Epithelial cell of esophagus (primary cell): Measurements from ENCODE around the gene ELK3.

ENCODE experiments used
- DNase-seq: peaks from one replicate; pipeline ENCODE4 v3.0.0; 2010; ENCODE audit warnings: low read depth
- H3K4me3 ChIP-seq: 2 replicates; pipeline ENCODE4 v1.5.1; 2011; ENCODE audit warnings: mild to moderate bottlenecking, low read length, control low read depth
- TF ChIP-seq, protein P1 (sequence below): IDR thresholded peaks from 2 replicates; pipeline ENCODE4 v1.5.1; 2011; ENCODE audit warnings: low read depth, mild to moderate bottlenecking, low read length, control low read depth, inconsistent platforms; ENCODE audit not compliant: insufficient read depth; ENCODE audit errors: missing control alignments

Gene ELK3

DNA sequence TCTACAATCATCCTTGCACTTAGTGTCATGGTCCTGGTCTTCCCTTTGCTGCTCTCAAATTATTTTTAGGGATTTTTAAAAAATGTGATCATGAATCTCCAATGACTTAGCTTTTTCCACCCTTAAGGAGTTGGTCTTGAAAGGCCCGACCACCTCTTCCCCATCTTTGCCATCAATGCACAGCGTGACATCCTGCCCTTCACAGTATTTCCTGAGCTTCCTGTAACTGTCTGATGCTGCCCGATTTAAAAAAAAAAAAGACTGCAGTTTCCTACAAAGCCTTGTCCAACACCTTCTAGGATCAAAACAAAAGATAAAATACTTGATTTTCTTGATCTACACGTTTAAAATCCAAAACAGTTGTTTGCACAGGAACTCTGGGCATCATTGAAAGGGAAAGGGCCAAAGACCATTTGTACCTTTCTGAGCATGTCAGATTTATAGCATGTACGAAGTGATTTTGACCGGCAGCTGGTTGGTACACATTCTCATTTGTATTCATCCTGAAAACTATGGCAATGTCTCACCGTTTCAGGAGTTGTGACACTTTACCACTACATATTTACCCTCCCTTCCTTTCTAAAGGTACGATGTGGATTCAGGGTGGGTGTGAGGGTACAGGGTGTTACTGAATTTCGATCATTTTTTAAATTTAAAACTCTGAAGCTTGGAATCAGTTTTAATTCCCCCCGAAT, 7.4 kb upstream of the ELK3 start:
- H3K4me3 ChIP-seq, result no peak overlapping the region
- TF ChIP-seq, protein P1, sequence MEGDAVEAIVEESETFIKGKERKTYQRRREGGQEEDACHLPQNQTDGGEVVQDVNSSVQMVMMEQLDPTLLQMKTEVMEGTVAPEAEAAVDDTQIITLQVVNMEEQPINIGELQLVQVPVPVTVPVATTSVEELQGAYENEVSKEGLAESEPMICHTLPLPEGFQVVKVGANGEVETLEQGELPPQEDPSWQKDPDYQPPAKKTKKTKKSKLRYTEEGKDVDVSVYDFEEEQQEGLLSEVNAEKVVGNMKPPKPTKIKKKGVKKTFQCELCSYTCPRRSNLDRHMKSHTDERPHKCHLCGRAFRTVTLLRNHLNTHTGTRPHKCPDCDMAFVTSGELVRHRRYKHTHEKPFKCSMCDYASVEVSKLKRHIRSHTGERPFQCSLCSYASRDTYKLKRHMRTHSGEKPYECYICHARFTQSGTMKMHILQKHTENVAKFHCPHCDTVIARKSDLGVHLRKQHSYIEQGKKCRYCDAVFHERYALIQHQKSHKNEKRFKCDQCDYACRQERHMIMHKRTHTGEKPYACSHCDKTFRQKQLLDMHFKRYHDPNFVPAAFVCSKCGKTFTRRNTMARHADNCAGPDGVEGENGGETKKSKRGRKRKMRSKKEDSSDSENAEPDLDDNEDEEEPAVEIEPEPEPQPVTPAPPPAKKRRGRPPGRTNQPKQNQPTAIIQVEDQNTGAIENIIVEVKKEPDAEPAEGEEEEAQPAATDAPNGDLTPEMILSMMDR, result no peak
- no peak for DNase-seq

DNA sequence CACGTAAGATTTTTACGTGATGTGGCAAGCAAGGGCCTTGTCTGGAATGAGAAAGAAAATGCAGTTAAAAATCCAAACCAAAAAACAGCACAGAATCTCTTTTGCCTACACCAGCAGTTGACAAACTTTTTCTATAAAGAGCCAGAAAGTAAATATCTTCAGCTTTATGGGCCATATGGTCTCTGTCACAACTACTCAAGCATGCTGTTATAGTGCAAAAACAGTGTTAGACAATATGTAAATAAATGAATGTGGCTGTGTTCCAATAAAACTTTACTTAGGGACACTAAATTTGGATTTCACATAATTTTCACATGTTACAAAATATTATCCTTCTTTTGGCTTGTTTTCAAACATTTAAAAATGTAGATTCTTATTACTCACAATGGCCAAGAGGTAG, 6.2 kb upstream of the ELK3 start:
- TF ChIP-seq, protein P1, result no peak
- DNase-seq, result no peak
- no peak overlapping the region for H3K4me3 ChIP-seq

DNA sequence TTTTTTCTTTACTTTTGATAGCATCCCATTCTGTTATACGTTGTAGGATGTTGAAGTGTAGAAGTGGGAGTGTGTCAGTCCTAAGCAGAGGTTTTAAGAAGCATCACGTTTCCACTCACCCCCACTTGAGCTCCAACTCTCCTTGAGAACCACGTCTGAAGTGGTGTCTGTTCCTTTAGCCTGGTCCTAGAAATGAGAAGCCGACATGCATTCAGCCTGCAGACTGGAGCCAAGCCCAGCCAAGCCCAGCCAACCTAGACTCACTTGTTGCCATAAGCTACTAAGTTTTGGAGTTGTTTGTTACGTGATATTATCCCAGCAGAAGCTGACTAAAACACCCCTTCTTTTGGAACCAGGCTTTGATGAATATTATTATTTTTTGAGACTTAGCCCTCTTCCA, 4.4 kb upstream of the ELK3 start:
- H3K4me3 ChIP-seq, result no peak overlapping the region
- DNase-seq, result no peak
- TF ChIP-seq, protein P1, result no peak

DNA sequence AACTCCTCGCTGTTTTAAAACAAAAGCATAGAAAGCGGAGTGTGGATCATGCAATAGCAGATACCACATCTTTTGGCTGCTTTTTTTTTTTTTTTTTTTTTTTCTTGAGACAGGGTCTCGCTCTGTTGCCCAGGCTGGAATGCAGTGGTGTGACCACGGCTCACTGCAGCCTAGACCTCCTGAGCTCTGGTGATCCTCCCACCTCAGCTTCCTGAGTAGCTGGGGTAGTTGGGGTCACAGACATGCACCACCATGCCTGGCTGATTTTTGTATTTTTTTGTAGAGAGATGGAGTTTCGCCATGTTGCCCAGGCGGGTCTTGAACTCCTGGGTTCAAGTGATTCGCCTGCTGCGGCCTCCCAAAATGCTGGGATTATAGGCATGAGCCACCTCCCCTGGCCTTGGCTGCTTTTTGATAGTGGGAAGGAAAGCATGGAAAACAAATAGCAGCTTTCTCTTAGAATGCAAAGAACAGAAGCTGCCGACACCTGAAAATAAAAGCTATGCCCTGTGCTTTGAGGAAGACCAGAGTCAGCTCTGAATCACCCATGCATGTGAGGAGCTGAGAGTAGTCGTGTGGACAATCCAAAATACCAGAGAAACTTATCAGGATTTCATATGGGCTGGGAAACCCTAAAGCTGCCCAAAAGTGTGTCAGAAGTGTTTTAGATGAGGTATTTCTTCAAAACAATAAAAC, 3.6 kb upstream of the ELK3 start:
- TF ChIP-seq, protein P1, result no peak

DNA sequence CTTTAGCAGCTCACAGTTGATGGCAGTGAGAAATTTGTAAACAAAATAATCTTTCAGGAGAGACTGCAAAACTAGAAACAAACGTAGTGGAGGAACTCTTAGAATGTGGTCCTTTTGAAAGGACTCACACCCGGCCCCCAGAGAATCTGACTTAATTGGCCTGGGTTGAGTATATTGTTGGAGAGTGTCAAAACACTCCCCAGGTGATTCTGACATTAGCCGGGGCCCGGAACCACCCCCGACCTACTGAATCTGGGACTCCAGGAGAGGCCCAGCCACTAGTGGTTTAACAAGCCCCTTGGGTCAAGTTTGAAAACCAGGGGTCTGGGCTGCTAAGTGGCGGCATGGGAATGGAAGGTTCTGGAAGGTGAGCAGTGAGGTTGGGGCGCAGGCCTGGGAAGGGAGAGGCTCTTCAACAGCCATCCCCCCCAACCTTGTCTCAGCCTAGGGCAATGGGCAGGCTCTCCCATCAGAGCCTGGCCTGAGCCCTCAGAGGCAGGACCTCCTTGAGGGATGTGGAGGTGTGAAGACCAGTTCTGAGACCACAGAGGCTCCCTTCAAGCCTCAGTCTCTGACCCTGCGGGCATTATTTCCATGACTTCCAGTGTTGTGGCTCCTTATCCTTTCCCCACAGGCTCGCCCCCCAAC, 1.1 kb upstream of the ELK3 start:
- no peak for DNase-seq
- H3K4me3 ChIP-seq, result no peak overlapping the region
- TF ChIP-seq, protein P1, result no peak

More for the DNA sequence above, 3.6 kb upstream of the ELK3 start:
- no peak overlapping the region for H3K4me3 ChIP-seq
- peak; percentile 72 for DNase-seq

DNA sequence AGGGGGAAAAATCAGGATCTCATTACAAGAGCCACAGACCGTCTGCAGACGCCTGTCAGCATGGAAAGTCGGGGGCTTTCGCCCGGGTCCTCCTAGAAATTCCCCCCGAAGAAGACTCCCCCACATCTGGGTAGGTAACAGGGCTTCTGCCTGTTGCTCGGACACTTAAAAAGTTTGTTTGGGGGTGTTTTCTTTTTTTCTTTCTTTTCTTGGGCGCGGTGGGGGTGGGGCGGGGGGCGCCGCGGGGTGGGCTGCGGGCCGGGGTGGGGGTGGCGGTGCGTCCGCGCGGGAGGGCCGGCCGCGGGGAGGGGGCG, 358 bp downstream of the ELK3 start:
- H3K4me3 ChIP-seq, result peak overlapping the region; percentile 91
- TF ChIP-seq, protein P1, result no peak
- no peak for DNase-seq
